GM18861 (cell line): ENCODE results near the gene STK24.

Source experiments
- ATAC-seq: cut with Tn5 transposase; IDR thresholded peaks from one replicate; pipeline ENCODE4 v1.9.1; 2021; ENCODE audit not compliant: unreplicated experiment

Gene STK24

GRCh38 chr13:98439126-98439828, 137.6 kb downstream of the STK24 start:
- ATAC-seq = no peak

GRCh38 chr13:98438246-98439125, 138.4 kb downstream of the STK24 start:
- ATAC-seq = no peak

- no peak for ATAC-seq
These were observed 140.5 kb downstream of the STK24 start for GRCh38 chr13:98436233-98436910.

- ATAC-seq = no peak
These were observed 141.5 kb downstream of the STK24 start for GRCh38 chr13:98435376-98435775.

GRCh38 chr13:98434060-98434459, 142.8 kb downstream of the STK24 start:
- ATAC-seq = no peak

- ATAC-seq = no peak
These were observed 143.3 kb downstream of the STK24 start for GRCh38 chr13:98433654-98434053.

GRCh38 chr13:98432638-98433037, 144.3 kb downstream of the STK24 start:
- no peak for ATAC-seq

- ATAC-seq = no peak
These were observed 146.8 kb downstream of the STK24 start for GRCh38 chr13:98429977-98430736.

- no peak for ATAC-seq
These were observed 147.4 kb downstream of the STK24 start for GRCh38 chr13:98429531-98429930.

- no peak for ATAC-seq
These were observed 147.8 kb downstream of the STK24 start for GRCh38 chr13:98429081-98429480.

- no peak for ATAC-seq
These were observed 148.5 kb downstream of the STK24 start for GRCh38 chr13:98428256-98428966.

- ATAC-seq = no peak
These were observed 149.4 kb downstream of the STK24 start for GRCh38 chr13:98427331-98427995.

GRCh38 chr13:98423417-98423816, 153.5 kb downstream of the STK24 start:
- no peak for ATAC-seq

GRCh38 chr13:98422046-98422445, 154.9 kb downstream of the STK24 start:
- no peak for ATAC-seq

- ATAC-seq = no peak
These were observed 156.2 kb downstream of the STK24 start for GRCh38 chr13:98420554-98421175.

GRCh38 chr13:98419786-98420553, 156.9 kb downstream of the STK24 start:
- no peak for ATAC-seq

GRCh38 chr13:98416408-98416807, 160.5 kb downstream of the STK24 start:
- ATAC-seq = no peak

- ATAC-seq = no peak
These were observed 161.4 kb downstream of the STK24 start for GRCh38 chr13:98415326-98416070.
